Esophagus squamous epithelium (tissue), 4 donors: Measurements from ENCODE around the gene SYTL3.

Experiments used
- POLR2A ChIP-seq, 4 donors: fragments of 450-650 bp; IDR thresholded peaks; one replicate each; pipeline ENCODE4 v1.6.1; 2017; ENCODE audit warnings: antibody characterized with exemption in 4 of 4, mild to moderate bottlenecking in 4 of 4, moderate library complexity in 3 of 4
- TF ChIP-seq, protein P1 (sequence below), 6 experiments: fragments of 450-650 bp in 4 of 6; fragments of 200-600 bp in 2 of 6; sonication (generic) in 2 of 6; IDR thresholded peaks; one replicate each; pipeline ENCODE4 v1.5.1; 2016 to 2019; ENCODE audit warnings: antibody characterized with exemption in 6 of 6, mild to moderate bottlenecking in 4 of 6, moderate library complexity in 4 of 6

DNA sequence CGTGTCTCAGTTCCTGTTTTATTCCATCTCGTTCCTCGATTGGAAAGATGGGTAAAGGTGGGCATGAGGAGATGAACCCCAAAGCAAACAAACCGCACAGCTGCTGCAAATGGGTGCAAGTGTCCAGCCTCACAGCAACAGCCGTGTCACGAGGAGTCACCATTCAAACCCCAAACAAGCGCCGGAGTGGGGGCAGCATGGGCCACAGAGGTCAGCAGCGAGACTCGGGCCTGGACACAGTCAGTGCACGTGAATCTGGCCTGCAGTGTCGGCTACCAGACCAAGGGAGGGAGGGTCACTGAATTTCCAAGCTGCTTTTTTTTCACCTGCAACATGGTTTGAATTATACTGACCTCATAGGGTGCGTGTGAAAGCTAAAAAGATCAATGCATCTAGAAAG lies 105.8 kb downstream of the SYTL3 start:
- no peak for TF ChIP-seq POLR2A (IDR thresholded peaks at IDR 0.05)
- TF ChIP-seq, protein P1, sequence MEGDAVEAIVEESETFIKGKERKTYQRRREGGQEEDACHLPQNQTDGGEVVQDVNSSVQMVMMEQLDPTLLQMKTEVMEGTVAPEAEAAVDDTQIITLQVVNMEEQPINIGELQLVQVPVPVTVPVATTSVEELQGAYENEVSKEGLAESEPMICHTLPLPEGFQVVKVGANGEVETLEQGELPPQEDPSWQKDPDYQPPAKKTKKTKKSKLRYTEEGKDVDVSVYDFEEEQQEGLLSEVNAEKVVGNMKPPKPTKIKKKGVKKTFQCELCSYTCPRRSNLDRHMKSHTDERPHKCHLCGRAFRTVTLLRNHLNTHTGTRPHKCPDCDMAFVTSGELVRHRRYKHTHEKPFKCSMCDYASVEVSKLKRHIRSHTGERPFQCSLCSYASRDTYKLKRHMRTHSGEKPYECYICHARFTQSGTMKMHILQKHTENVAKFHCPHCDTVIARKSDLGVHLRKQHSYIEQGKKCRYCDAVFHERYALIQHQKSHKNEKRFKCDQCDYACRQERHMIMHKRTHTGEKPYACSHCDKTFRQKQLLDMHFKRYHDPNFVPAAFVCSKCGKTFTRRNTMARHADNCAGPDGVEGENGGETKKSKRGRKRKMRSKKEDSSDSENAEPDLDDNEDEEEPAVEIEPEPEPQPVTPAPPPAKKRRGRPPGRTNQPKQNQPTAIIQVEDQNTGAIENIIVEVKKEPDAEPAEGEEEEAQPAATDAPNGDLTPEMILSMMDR (IDR thresholded peaks at IDR 0.05) = no peak
